ENCODE data around the gene NGB.

The NGB gene

GRCh38 chr14:77299771-77300170 is 28.8 kb upstream of the NGB start:
- TF ChIP-seq CTCF (IDR thresholded peaks at IDR 0.05; ENCODE audit: low read length, missing control alignments): no peak
- no peak overlapping the region for H3K4me3 ChIP-seq (replicated peaks; ENCODE audit: low read depth, low read length)
- DNase-seq (ENCODE audit: low read depth): no peak

- H3K4me3 ChIP-seq (replicated peaks; ENCODE audit: low read depth, low read length): no peak overlapping the region
- no peak for TF ChIP-seq CTCF (IDR thresholded peaks at IDR 0.05; ENCODE audit: low read length, missing control alignments)
- no peak for DNase-seq (ENCODE audit: low read depth)
Observed at GRCh38 chr14:77296906-77297305, 25.9 kb upstream of the NGB start.

GRCh38 chr14:77296155-77296554 is 25.1 kb upstream of the NGB start:
- no peak for DNase-seq (ENCODE audit: low read depth)
- TF ChIP-seq CTCF (IDR thresholded peaks at IDR 0.05; ENCODE audit: low read length, missing control alignments): no peak
- no peak overlapping the region for H3K4me3 ChIP-seq (replicated peaks; ENCODE audit: low read depth, low read length)

GRCh38 chr14:77290705-77291104 is 19.7 kb upstream of the NGB start:
- DNase-seq (ENCODE audit: low read depth): no peak
- no peak overlapping the region for H3K4me3 ChIP-seq (replicated peaks; ENCODE audit: low read depth, low read length)
- no peak for TF ChIP-seq CTCF (IDR thresholded peaks at IDR 0.05; ENCODE audit: low read length, missing control alignments)

- no peak for DNase-seq (ENCODE audit: low read depth)
- no peak for TF ChIP-seq CTCF (IDR thresholded peaks at IDR 0.05; ENCODE audit: low read length, missing control alignments)
Observed at GRCh38 chr14:77286576-77286975, 15.6 kb upstream of the NGB start.

GRCh38 chr14:77284466-77284865 is 13.5 kb upstream of the NGB start:
- no peak for DNase-seq (ENCODE audit: low read depth)
- H3K4me3 ChIP-seq (replicated peaks; ENCODE audit: low read depth, low read length): no peak overlapping the region
- no peak for TF ChIP-seq CTCF (IDR thresholded peaks at IDR 0.05; ENCODE audit: low read length, missing control alignments)

More at GRCh38 chr14:77286576-77286975, 15.6 kb upstream of the NGB start:
- H3K4me3 ChIP-seq (replicated peaks; ENCODE audit: low read depth, low read length): no peak overlapping the region

- no peak overlapping the region for H3K4me3 ChIP-seq (replicated peaks; ENCODE audit: low read depth, low read length)
- DNase-seq (ENCODE audit: low read depth): no peak
- TF ChIP-seq CTCF (IDR thresholded peaks at IDR 0.05; ENCODE audit: low read length, missing control alignments): no peak
Observed at GRCh38 chr14:77284066-77284465, 13.1 kb upstream of the NGB start.

All from fibroblast of pulmonary artery (primary cell).